GM12891 (cell line): Measurements from ENCODE around the gene ACP6.

Experiments
- POLR2A ChIP-seq: IDR thresholded peaks from 2 replicates; pipeline ENCODE4 v1.6.1; 2011; ENCODE audit warnings: low read depth, low read length, control low read depth
- TAF1 ChIP-seq: IDR thresholded peaks from 2 replicates; pipeline ENCODE4 v1.6.1; 2011; ENCODE audit warnings: low read depth, low read length, control low read depth

DNA sequence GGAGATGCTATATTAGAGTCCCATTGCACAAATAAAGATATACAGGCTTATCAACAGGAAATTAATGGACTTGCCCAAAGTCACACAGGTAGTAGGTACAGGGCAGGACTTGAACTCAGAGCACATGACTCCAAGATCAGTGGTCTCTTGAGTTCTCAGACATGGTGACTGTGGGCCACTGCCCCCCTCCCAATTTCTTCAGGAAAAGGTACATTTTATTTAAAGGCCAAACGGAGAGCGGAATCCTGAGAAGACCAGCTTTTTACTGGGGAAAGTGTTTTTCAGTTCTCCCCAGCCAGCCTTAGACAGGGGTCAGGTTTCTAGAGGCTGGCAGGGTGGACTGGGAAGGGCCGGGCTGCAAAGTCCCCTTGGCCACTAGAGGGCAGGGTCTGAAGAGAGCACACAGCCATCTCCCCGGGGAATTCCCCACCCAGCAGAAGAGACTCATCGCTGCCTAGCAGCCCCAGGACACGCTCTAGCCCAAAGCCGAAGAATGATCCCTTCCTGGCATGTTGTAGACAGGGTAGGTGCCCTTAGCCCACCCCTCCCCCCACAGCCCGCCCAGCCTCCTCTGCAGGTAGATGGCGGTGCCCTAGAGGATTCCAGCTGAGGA, 29.7 kb downstream of the ACP6 start:
- TF ChIP-seq TAF1 (no peak), POLR2A (no peak)
